Chondrocyte (in vitro differentiated cells): ENCODE data around the gene TP53INP2. TPM values are rescaled to one million over a fixed set of nuclear protein-coding genes. Genes with fewer than 3 reads are reported as not detected.

Experiments
- DNase-seq: peaks from one replicate; pipeline ENCODE4 v3.0.0; 2021; ENCODE audit warnings: mixed read lengths, low spot score
- H3K27ac Mint-ChIP-seq: one replicate; pipeline ENCODE4 v1.8.0; 2021; ENCODE audit warnings: mild to moderate bottlenecking, moderate library complexity, mixed read lengths; ENCODE audit not compliant: unreplicated experiment
- H3K27me3 Mint-ChIP-seq: 2 replicates; pipeline ENCODE4 v1.8.0; 2021; ENCODE audit warnings: low read depth, mixed read lengths
- H3K36me3 Mint-ChIP-seq: 2 replicates; pipeline ENCODE4 v1.8.0; 2021; ENCODE audit warnings: low read depth, mixed read lengths
- H3K4me1 Mint-ChIP-seq: 2 replicates; pipeline ENCODE4 v1.8.0; 2021; ENCODE audit warnings: low read depth, mild to moderate bottlenecking, mixed read lengths
- H3K4me3 Mint-ChIP-seq: one replicate; pipeline ENCODE4 v1.8.0; 2021; ENCODE audit warnings: mild to moderate bottlenecking, moderate library complexity, mixed read lengths; ENCODE audit not compliant: unreplicated experiment
- H3K9me3 Mint-ChIP-seq: 2 replicates; pipeline ENCODE4 v1.8.0; 2021; ENCODE audit warnings: low read depth, mixed read lengths
- total RNA-seq: library from RNA; stranded (reverse); gene quantifications from 3 replicates; pipeline ENCODE4 v1.2.1, GENCODE V29; 2021
- TF ChIP-seq, protein P1 (sequence below): fragments of 200-600 bp; sonication (generic); IDR thresholded peaks from 2 replicates; pipeline ENCODE4 v1.5.0; 2021; ENCODE audit warnings: antibody characterized with exemption, mild to moderate bottlenecking, moderate library complexity

Gene TP53INP2
- total RNA-seq, 1 donor from 2014 or later, result 59.8 TPM

DNA sequence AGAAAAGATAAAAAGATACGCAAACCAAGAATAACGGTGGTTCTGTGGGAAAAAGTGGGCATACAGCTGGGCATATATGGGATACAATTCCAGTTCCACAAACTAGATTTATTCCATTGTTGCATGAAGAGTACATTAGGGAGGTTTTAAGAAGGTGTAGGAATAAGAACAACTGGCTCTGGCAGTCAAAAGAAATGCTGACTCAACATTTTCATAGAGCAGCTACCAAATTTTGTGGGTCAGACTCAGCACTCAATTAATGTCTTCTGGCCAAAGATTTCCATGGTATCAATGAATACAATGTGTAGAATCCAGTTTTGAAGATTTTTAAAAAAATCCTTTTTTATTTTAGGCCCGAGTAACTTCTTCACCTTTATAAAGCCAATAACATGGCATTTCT, 40.2 kb downstream of the TP53INP2 start:
- no peaks in the 10 kb centered on the region for H3K27me3 Mint-ChIP-seq
- H3K27ac Mint-ChIP-seq, result no peak overlapping the region
- no peak overlapping the region for H3K4me3 Mint-ChIP-seq
- peaks cover 52% of the 10 kb centered on the region for H3K36me3 Mint-ChIP-seq
- H3K4me1 Mint-ChIP-seq, result no peaks in the 10 kb centered on the region
- TF ChIP-seq, protein P1, sequence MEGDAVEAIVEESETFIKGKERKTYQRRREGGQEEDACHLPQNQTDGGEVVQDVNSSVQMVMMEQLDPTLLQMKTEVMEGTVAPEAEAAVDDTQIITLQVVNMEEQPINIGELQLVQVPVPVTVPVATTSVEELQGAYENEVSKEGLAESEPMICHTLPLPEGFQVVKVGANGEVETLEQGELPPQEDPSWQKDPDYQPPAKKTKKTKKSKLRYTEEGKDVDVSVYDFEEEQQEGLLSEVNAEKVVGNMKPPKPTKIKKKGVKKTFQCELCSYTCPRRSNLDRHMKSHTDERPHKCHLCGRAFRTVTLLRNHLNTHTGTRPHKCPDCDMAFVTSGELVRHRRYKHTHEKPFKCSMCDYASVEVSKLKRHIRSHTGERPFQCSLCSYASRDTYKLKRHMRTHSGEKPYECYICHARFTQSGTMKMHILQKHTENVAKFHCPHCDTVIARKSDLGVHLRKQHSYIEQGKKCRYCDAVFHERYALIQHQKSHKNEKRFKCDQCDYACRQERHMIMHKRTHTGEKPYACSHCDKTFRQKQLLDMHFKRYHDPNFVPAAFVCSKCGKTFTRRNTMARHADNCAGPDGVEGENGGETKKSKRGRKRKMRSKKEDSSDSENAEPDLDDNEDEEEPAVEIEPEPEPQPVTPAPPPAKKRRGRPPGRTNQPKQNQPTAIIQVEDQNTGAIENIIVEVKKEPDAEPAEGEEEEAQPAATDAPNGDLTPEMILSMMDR, result no peak
- no peaks in the 10 kb centered on the region for H3K9me3 Mint-ChIP-seq
- no peak for DNase-seq

- H3K27ac Mint-ChIP-seq, result no peak overlapping the region
- TF ChIP-seq, protein P1, result no peak
- H3K4me1 Mint-ChIP-seq, result no peaks in the 10 kb centered on the region
- H3K27me3 Mint-ChIP-seq, result no peaks in the 10 kb centered on the region
- DNase-seq, result no peak
- no peaks in the 10 kb centered on the region for H3K9me3 Mint-ChIP-seq
- H3K4me3 Mint-ChIP-seq, result no peak overlapping the region
- H3K36me3 Mint-ChIP-seq, result peaks cover 52% of the 10 kb centered on the region
Measured at GRCh38 chr20:34744847-34745246, 40.7 kb downstream of the TP53INP2 start.

DNA sequence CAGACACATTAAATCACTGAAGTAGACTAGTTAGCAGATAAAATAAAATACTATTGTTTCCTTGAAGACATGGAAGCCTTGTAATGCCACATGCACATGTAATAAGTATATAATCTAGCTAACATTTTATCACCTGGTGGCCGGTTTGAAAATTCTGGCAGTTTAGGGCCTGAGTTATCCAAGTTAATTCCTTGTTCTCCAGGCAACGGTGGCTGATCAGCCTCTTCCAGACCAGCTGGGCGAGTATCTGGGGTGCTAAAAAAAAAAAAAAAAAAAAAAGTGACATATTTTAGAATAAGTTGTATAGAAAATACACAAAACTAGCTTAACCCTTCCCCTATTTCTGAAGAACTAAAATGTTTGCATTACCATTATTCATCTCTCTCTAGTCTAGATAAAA, 42.5 kb downstream of the TP53INP2 start:
- peaks cover 47% of the 10 kb centered on the region for H3K36me3 Mint-ChIP-seq
- no peak overlapping the region for H3K4me3 Mint-ChIP-seq
- no peaks in the 10 kb centered on the region for H3K4me1 Mint-ChIP-seq
- H3K27ac Mint-ChIP-seq, result no peak overlapping the region
- no peaks in the 10 kb centered on the region for H3K9me3 Mint-ChIP-seq
- H3K27me3 Mint-ChIP-seq, result no peaks in the 10 kb centered on the region
- TF ChIP-seq, protein P1, result no peak
- no peak for DNase-seq

DNA sequence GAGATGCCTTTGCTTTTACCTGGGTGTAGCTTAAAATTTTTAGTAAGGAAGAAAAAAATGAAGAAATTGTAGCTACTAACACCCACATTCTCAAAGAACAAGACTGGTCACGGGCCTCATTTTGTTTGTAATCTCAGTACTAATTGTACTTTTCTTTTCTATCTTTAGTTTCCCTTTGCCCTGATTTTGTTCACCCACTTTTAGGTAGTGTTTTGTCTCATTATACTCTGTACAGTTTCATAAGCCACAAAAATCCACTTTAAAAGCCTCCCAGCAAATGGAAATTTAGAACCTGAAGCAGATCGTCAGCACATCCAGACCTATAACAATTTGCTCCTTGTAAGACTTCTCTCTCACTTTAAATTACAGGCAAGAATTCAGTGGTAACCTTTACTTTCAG, 43.3 kb downstream of the TP53INP2 start:
- Mint-ChIP-seq H3K27ac (no peak overlapping the region), H3K9me3 (no peaks in the 10 kb centered on the region)

GRCh38 chr20:34748709-34749108, 44.6 kb downstream of the TP53INP2 start:
- no peaks in the 10 kb centered on the region for H3K9me3 Mint-ChIP-seq
- H3K36me3 Mint-ChIP-seq, result peaks cover 43% of the 10 kb centered on the region
- no peak for DNase-seq
- no peak overlapping the region for H3K27ac Mint-ChIP-seq
- H3K4me1 Mint-ChIP-seq, result no peaks in the 10 kb centered on the region
- TF ChIP-seq, protein P1, result no peak
- no peak overlapping the region for H3K4me3 Mint-ChIP-seq
- no peaks in the 10 kb centered on the region for H3K27me3 Mint-ChIP-seq

More for the DNA sequence above, 43.3 kb downstream of the TP53INP2 start:
- DNase-seq, result no peak
- Mint-ChIP-seq H3K4me3 (no peak overlapping the region), H3K27me3 (no peaks in the 10 kb centered on the region), H3K4me1 (no peaks in the 10 kb centered on the region), H3K36me3 (peaks cover 51% of the 10 kb centered on the region)
- TF ChIP-seq, protein P1, result no peak
